ENCODE results near the gene PIP5K1C.

The PIP5K1C gene

GRCh38 chr19:3738477-3739220, 38.4 kb upstream of the PIP5K1C start:
- DNase-seq (ENCODE audit: insufficient read length, low spot score) (no peak), FAIRE-seq (no peak)
- TF ChIP-seq CTCF (IDR thresholded peaks at IDR 0.05; ENCODE audit: insufficient read depth, missing control alignments): no peak

- TF ChIP-seq CTCF (IDR thresholded peaks at IDR 0.05; ENCODE audit: insufficient read depth, missing control alignments): no peak
- FAIRE-seq (no peak), DNase-seq (ENCODE audit: insufficient read length, low spot score) (no peak)
These were observed 37.4 kb upstream of the PIP5K1C start for GRCh38 chr19:3737487-3738205.

- DNase-seq (ENCODE audit: insufficient read length, low spot score) (no peak), FAIRE-seq (no peak)
- no peak for TF ChIP-seq CTCF (IDR thresholded peaks at IDR 0.05; ENCODE audit: insufficient read depth, missing control alignments)
These were observed 35.9 kb upstream of the PIP5K1C start for GRCh38 chr19:3736106-3736724.

GRCh38 chr19:3734310-3734600, 34.0 kb upstream of the PIP5K1C start:
- no peak for DNase-seq (ENCODE audit: insufficient read length, low spot score)
- TF ChIP-seq CTCF (IDR thresholded peaks at IDR 0.05; ENCODE audit: insufficient read depth, missing control alignments): no peak
- no peak for FAIRE-seq

- DNase-seq (ENCODE audit: insufficient read length, low spot score) (no peak), FAIRE-seq (no peak)
- no peak for TF ChIP-seq CTCF (IDR thresholded peaks at IDR 0.05; ENCODE audit: insufficient read depth, missing control alignments)
These were observed 33.5 kb upstream of the PIP5K1C start for GRCh38 chr19:3733549-3734309.

GRCh38 chr19:3732108-3732507, 31.8 kb upstream of the PIP5K1C start:
- TF ChIP-seq CTCF (IDR thresholded peaks at IDR 0.05; ENCODE audit: insufficient read depth, missing control alignments): no peak
- DNase-seq (ENCODE audit: insufficient read length, low spot score): no peak
- no peak for FAIRE-seq

Data from D721Med (cell line).